K562 (cell line): ENCODE data around the gene LETM1. TPM values are rescaled to one million over a fixed set of nuclear protein-coding genes. Genes with fewer than 3 reads are reported as not detected.

ENCODE experiments used
- ATAC-seq: fragments of 200-7000 bp; cut with Tn5 transposase; 3 replicates; pipeline ENCODE4 v1.9.1; 2020; ENCODE audit warnings: moderate library complexity
- BruUV-seq: library from RNA; stranded (reverse); fragments of 400-500 nt; replicated peaks from 2 replicates; lab custom pipeline; 2021; lab: Mats Ljungman, UMichigan
- CTCF ChIA-PET: fragments of 300-600 bp; formaldehyde crosslinking; extraction: SDS; loops from one replicate; lab custom pipeline; 2021; ENCODE audit warnings: low intra/inter-chr PET ratio; lab: Yijun Ruan, JAX
- POLR2A ChIA-PET: fragments of 300-600, 350-650 bp; sonication (Branson Sonifier 250); formaldehyde crosslinking; extraction: SDS; loops from one replicate; lab custom pipeline; 2021; ENCODE audit warnings: antibody characterized with exemption, inconsistent platforms; lab: Yijun Ruan, JAX
- DNase-seq, 4 experiments: peaks; one replicate each; pipeline versions ENCODE4 v3.0.0 to v3.0.0-alpha.2; 2011 to 2018; ENCODE audit warnings: low spot score in 3 of 4, mixed read lengths in 3 of 4; ENCODE audit errors: extremely low read depth in 1 of 4
- FAIRE-seq: peaks from 2 replicates; lab custom pipeline; 2011; peaks lifted over from hg19 to GRCh38; lab: Jason Lieb, UNC
- H2AFZ ChIP-seq: 2 replicates; pipeline ENCODE4 v1.6.0; 2011; ENCODE audit warnings: low read depth, low read length, control low read depth, inconsistent platforms
- H3K27ac ChIP-seq: fragments of 200-600 bp; 3 replicates; pipeline ENCODE4 v1.8.0; 2011; ENCODE audit warnings: low read depth, mild to moderate bottlenecking, control low read depth, inconsistent platforms, low read length, moderate library complexity, mixed read lengths; ENCODE audit errors: extremely low read depth
- H3K27me3 ChIP-seq, 2 experiments: fragments of 300-600 bp in 1 of 2; 2 replicates in 1 of 2; 3 replicates in 1 of 2; pipeline versions ENCODE4 v1.6.0 to v1.8.0; 2011; ENCODE audit warnings: inconsistent platforms in 2 of 2, low read length in 2 of 2, mild to moderate bottlenecking in 1 of 2, mixed read lengths in 1 of 2, moderate library complexity in 1 of 2; ENCODE audit not compliant: control insufficient read depth in 2 of 2, insufficient read depth in 2 of 2
- H3K36me3 ChIP-seq: fragments of 300-600 bp; 3 replicates; pipeline ENCODE4 v1.8.0; 2011; ENCODE audit warnings: mild to moderate bottlenecking, low read length, inconsistent platforms; ENCODE audit not compliant: control insufficient read depth, insufficient read depth
- H3K4me1 ChIP-seq, 2 experiments: fragments of 200-600 bp in 1 of 2; replicated peaks in 1 of 2; 2 replicates in 1 of 2; 3 replicates in 1 of 2; pipeline versions ENCODE4 v1.5.1 to v1.8.0; 2011; ENCODE audit warnings: inconsistent platforms in 2 of 2, low read length in 2 of 2, mild to moderate bottlenecking in 1 of 2, mixed read lengths in 1 of 2, moderate library complexity in 1 of 2; ENCODE audit not compliant: control insufficient read depth in 2 of 2, insufficient read depth in 2 of 2
- H3K4me2 ChIP-seq: 2 replicates; pipeline ENCODE4 v1.6.1; 2011; ENCODE audit warnings: low read length, control low read depth, inconsistent platforms, mixed read lengths; ENCODE audit not compliant: insufficient read depth
- H3K4me3 ChIP-seq: fragments of 200-600 bp; sonication (generic), shearing (Covaris generic); 2 replicates; pipeline ENCODE4 v1.5.1; 2016; ENCODE audit warnings: control low read depth, inconsistent platforms
- H3K79me2 ChIP-seq: fragments of 200-600 bp; 3 replicates; pipeline ENCODE4 v1.8.0; 2011; ENCODE audit warnings: low read length, inconsistent platforms; ENCODE audit not compliant: control insufficient read depth, insufficient read depth
- H3K9ac ChIP-seq, 2 experiments: 2 replicates each; pipeline versions ENCODE4 v1.6.0 to v1.6.1; 2011; ENCODE audit warnings: low read depth in 2 of 2, low read length in 2 of 2, control low read depth in 1 of 2, inconsistent platforms in 1 of 2, mild to moderate bottlenecking in 1 of 2, mixed read lengths in 1 of 2; ENCODE audit not compliant: insufficient read depth in 1 of 2
- H3K9me1 ChIP-seq: one replicate; pipeline ENCODE4 v1.6.0; 2011; ENCODE audit warnings: inconsistent platforms, mild to moderate bottlenecking, low read length, moderate library complexity; ENCODE audit not compliant: control insufficient read depth, insufficient read depth
- H3K9me3 ChIP-seq: replicated peaks from 2 replicates; pipeline ENCODE4 v1.5.1; 2011; ENCODE audit warnings: low read depth, low read length, inconsistent platforms; ENCODE audit not compliant: control insufficient read depth, insufficient read depth
- H4K20me1 ChIP-seq: replicated peaks from 2 replicates; pipeline ENCODE4 v1.6.1; 2011; ENCODE audit warnings: low read length, inconsistent platforms, mixed read lengths; ENCODE audit not compliant: control insufficient read depth, insufficient read depth
- ARID2 ChIP-seq: fragments of 450-650 bp; IDR thresholded peaks from 2 replicates; pipeline ENCODE4 v1.6.1; 2017; ENCODE audit warnings: antibody characterized with exemption, mild to moderate bottlenecking
- ETS2 ChIP-seq: IDR thresholded peaks from 2 replicates; pipeline ENCODE4 v1.6.1; 2016; ENCODE audit warnings: borderline replicate concordance, missing genetic modification characterization, mild to moderate bottlenecking, moderate library complexity, missing compliant biosample characterization; ENCODE audit not compliant: poor library complexity, severe bottlenecking
- ETV1 ChIP-seq: fragments of 450-650 bp; conservative IDR thresholded peaks from 2 replicates; pipeline ENCODE4 v1.6.1; 2016; ENCODE audit warnings: missing genetic modification characterization, control low read depth, low read depth, missing compliant biosample characterization
- GTF2A2 ChIP-seq: IDR thresholded peaks from 2 replicates; pipeline ENCODE4 v1.6.1; 2016; ENCODE audit warnings: mild to moderate bottlenecking, missing genetic modification characterization, missing compliant biosample characterization
- JUN ChIP-seq, 2 experiments: sonication (generic) in 1 of 2; formaldehyde crosslinking in 1 of 2; IDR thresholded peaks; 2 replicates each; pipeline versions ENCODE4 v1.6.1 to v1.8.0; 2012 to 2022; ENCODE audit warnings: borderline replicate concordance in 2 of 2, mild to moderate bottlenecking in 2 of 2, improper control_type of control experiment in 1 of 2, low read depth in 1 of 2, low read length in 1 of 2, missing genetic modification reagents in 1 of 2
- ZNF224 ChIP-seq: sonication (generic); formaldehyde crosslinking; IDR thresholded peaks from 2 replicates; pipeline ENCODE4 v1.8.0; 2022; ENCODE audit warnings: mild to moderate bottlenecking, missing genetic modification reagents
- ZNF778 ChIP-seq: fragments of 450-650 bp; formaldehyde crosslinking; IDR thresholded peaks from 2 replicates; pipeline ENCODE4 v1.4.0; 2020; ENCODE audit warnings: mild to moderate bottlenecking, moderate library complexity
- ZNF830 ChIP-seq: fragments of 250-450 bp; sonication (Bioruptor Pico); IDR thresholded peaks from 2 replicates; pipeline ENCODE4 v1.5.0; 2021; ENCODE audit warnings: mild to moderate bottlenecking
- WGBS: fragments of 100-300 bp; shearing (Covaris generic); methylation state at CpG from one replicate; pipeline ENCODE4 v1.1.6; 2016; ENCODE audit warnings: low coverage, mixed read lengths; ENCODE audit not compliant: insufficient coverage; ENCODE audit errors: missing lambda C conversion rate; 5-methylcytosine and 5-hydroxymethylcytosine counted together
- in situ Hi-C: fragments of 300-500 bp; cut with MboI; formaldehyde crosslinking; loops from 4 replicates; pipeline ENCODE4 v1.15.0; 2018; ENCODE audit warnings: inconsistent platforms, mixed read lengths
- intact Hi-C: fragments of 100-400 bp; cut with micrococcal nuclease; formaldehyde crosslinking; loops from 2 replicates; pipeline ENCODE4 v1.14.2; 2022
- polyA plus RNA-seq, 8 experiments: library from polyadenylated mRNA; depleted of rRNA in 4 of 8; stranded (reverse) in 5 of 8; unstranded in 3 of 8; fragments of >200 nt; fragmentation: Nextera tagmentation in 2 of 8; fragmentation: Illumina TruSeq in 1 of 8; extraction: Ambion mirVana in 2 of 8; extraction: Trizol in 1 of 8; gene quantifications; 2 replicates each; pipeline versions ENCODE4 v1.2.1 to v1.2.3, GENCODE V29; 2011 to 2014; ENCODE audit warnings: inconsistent platforms in 1 of 8, missing spikeins in 1 of 8
- total RNA-seq, 7 experiments: library from RNA; depleted of rRNA in 6 of 7; stranded (reverse); fragments of >200 nt in 6 of 7; fragmentation: Illumina TruSeq in 2 of 7; extraction: Trizol in 2 of 7; gene quantifications; 2 replicates each; pipeline versions ENCODE4 v1.2.1 to v1.2.3, GENCODE V29; 2011 to 2021; ENCODE audit warnings: low replicate concordance in 1 of 7

Gene LETM1
- total and polyA plus RNA-seq, 9 of the 15 experiments (the other 6 are each of a cell fraction or from before 2014, with no cell fraction given), result 3.9 to 109 (median 35.0) TPM

- POLR2A ChIA-PET, result interaction anchor here (0.6 to 0.9 kb wide), 2 partner anchors 12 to 79 kb away, joined by 3 read pairs; no protein-coding TSS in a partner anchor
- Histone ChIP-seq H3K4me2 (no peak overlapping the region), H4K20me1 (no peaks in the 10 kb centered on the region), H3K27me3 (no peaks in the 10 kb centered on the region), H3K9ac (no peak overlapping the region), H3K4me3 (no peak overlapping the region), H3K27ac (no peak overlapping the region), H3K9me1 (no peaks in the 10 kb centered on the region), H3K79me2 (no peaks in the 10 kb centered on the region), H3K9me3 (no peaks in the 10 kb centered on the region), H3K36me3 (peaks cover 95% of the 10 kb centered on the region; the same call in 2 of the 3 replicates), H2AFZ (no peak overlapping the region), H3K4me1 (peaks cover 0 to 3% of the 10 kb centered on the region in 2 experiments; a peak in 1 of 5 replicates)
- in situ Hi-C loops, result loop anchor here (5.0 kb wide), 1 partner anchor 82 kb away; no protein-coding TSS in a partner anchor
- no TSS peak for BruUV-seq
- 89% methylated on average over 7 of the region's 7 CpGs for WGBS
- no peak for FAIRE-seq
- DNase-seq, result no peak
- TF ChIP-seq ZNF778 (CRISPR knock-in tag), result no peak
- TF ChIP-seq ARID2, result no peak
- no peak for TF ChIP-seq ZNF224 (CRISPR knock-in tag)
- TF ChIP-seq ETV1 (tag), result no peak
- TF ChIP-seq ZNF830, result no peak
- no peak for TF ChIP-seq JUN (IDR thresholded peaks at IDR 0.05; ENCODE audit: borderline replicate concordance, low read depth, low read length)
- TF ChIP-seq JUN (CRISPR knock-in tag; IDR thresholded peaks at IDR 0.05; ENCODE audit: borderline replicate concordance), result no peak
- TF ChIP-seq ETS2 (tag), result no peak
- TF ChIP-seq GTF2A2, result no peak
- no peak for ATAC-seq
- CTCF ChIA-PET, result no interaction called here
- intact Hi-C loops, result no loop called here
Observed at GRCh38 chr4:1819816-1820215, 36.1 kb downstream of the LETM1 start.
